ENCODE measurements around the gene MDGA2.

The MDGA2 gene

GRCh38 chr14:47471075-47471474 lies 204.3 kb downstream of the MDGA2 start:
- DNase-seq = no peak

- DNase-seq = no peak
These were observed 208.5 kb downstream of the MDGA2 start for GRCh38 chr14:47466916-47467315.

GRCh38 chr14:47454025-47454424 lies 221.4 kb downstream of the MDGA2 start:
- DNase-seq = no peak

GRCh38 chr14:47447076-47447475 lies 228.3 kb downstream of the MDGA2 start:
- no peak for DNase-seq

GRCh38 chr14:47442211-47442610 lies 233.2 kb downstream of the MDGA2 start:
- no peak for DNase-seq

- DNase-seq = no peak
These were observed 235.5 kb downstream of the MDGA2 start for GRCh38 chr14:47439953-47440352.

- no peak for DNase-seq
These were observed 236.7 kb downstream of the MDGA2 start for GRCh38 chr14:47438650-47439140.

DNA sequence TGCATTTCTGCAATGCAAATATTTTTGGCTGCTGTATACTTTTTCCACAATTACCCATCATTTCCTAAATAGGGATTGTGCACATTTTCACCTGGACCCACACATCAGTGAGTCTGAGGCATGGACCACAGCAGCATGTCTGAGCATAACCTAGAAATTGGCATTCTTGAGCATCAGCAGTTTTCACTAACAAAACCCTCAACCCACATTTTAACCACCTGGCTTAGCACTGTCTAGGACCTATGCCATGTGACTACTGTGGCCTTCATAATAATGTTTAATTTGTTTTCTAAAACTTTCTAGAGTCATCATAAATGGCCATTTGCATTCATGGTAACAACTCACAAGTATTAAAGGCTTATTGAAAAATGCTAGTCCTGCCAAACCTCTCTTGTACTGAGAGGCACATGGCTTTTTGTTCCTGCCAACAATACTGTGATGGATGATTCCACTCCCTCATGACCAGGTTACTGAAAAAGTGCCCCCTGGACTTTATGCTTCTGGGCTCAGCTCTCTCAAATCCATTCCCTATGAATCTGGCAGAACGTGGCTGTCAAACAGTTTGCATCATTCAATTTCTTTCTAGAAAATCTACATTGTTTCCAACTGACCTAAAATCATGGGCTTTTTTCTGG lies 240.0 kb downstream of the MDGA2 start:
- no peak for DNase-seq

GRCh38 chr14:47427629-47428028 lies 247.8 kb downstream of the MDGA2 start:
- no peak for DNase-seq

GRCh38 chr14:47425302-47425701 lies 250.1 kb downstream of the MDGA2 start:
- no peak for DNase-seq

- no peak for DNase-seq
These were observed 253.2 kb downstream of the MDGA2 start for GRCh38 chr14:47422191-47422590.

DNA sequence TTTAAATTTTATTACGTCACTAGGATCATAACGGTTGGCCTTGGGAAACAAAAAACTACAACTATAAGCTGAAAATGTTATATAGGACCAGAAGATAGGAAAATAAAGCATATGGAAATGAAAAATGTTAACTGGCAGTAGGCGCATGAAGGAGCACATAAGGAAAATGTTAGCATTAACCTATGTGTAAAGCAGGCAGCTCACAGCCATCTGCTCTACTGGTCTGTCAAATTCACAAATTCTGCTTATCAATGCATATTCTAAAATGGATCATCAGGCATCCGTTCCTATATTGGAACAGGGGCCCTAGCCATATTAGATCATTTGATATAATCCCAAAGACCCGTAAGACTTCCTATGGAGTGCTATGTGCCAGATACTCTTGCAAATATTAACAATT lies 263.9 kb downstream of the MDGA2 start:
- no peak for DNase-seq

DNA sequence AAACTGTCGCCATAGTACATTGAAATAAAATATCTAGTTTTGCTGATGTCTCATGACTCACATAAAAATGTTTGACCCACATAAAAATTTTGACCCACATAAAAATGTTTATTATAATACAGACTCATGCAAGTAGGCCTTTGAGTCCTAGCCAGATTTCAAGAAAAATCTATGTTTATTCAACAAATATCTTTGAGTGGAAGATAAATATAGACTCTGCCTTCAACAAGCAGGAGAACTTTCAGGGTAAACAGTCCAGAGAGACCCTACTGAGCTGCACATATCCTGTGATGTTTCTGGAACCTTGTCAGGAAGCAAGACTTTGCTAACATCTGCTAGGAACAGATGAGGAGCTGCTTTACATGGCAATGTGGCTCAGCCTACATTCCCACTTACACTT lies 283.1 kb downstream of the MDGA2 start:
- no peak for DNase-seq

- DNase-seq = no peak
These were observed 284.4 kb downstream of the MDGA2 start for GRCh38 chr14:47390831-47391504.

DNA sequence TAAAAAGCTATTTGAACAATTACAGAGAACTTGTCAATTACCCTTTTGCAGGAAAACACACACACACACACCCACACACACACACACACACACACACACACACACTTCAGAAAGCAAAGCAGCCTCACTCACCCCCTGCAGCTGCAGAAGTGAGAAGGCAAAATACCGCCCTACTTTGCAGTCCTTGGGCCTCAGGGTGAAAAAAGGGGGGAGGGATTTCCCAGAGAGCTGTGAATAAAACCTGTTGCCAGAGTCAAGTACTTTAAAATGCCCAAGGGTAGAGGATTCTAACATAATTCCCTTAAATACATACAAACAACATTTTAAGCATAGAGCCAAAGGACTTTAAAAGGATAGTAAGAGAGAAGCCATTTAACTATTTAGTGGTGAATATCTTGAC lies 285.9 kb downstream of the MDGA2 start:
- DNase-seq = no peak

- DNase-seq = no peak
These were observed 309.4 kb downstream of the MDGA2 start for GRCh38 chr14:47366006-47366405.

- DNase-seq = no peak
These were observed 310.2 kb downstream of the MDGA2 start for GRCh38 chr14:47365233-47365632.

GRCh38 chr14:47353186-47353585 lies 322.2 kb downstream of the MDGA2 start:
- no peak for DNase-seq

DNA sequence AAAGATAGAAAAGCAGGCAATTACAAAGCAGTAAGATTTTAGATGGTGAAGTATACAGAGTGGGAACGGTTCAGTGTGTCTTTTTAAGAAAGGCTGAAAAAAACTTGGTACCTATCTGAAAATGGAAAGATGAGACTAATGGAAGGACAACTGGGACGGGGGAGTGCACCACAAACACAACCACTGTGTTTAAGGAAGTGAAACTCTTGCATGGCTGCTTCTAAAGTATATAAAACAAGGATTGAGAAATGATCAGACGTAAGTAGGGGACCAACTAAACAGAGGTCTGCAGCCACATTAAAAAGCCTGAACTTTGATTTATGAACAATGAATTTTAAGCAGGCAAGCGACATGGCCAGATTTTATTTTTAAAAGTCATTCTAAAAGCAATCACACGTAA lies 328.6 kb downstream of the MDGA2 start:
- DNase-seq = no peak

DNA sequence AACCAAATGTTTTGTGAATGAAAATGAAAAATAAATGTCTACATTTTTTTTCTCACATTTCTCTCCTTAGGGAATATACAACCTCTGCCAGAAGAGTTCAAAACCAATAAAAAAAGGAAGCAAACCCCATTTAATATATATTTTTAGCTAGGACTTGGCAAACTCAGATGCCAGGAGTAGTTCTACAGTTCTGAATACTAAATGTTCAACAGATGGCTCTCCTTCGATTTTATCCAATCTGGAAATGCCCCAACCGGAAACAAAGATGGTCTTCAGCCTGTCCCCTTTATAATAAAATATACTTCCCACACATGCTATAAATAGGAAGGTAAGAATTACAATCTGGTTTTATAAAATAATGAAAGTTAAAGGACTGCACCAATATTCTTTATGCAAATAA lies 330.4 kb downstream of the MDGA2 start:
- DNase-seq = no peak

- DNase-seq = no peak
These were observed 342.5 kb downstream of the MDGA2 start for GRCh38 chr14:47332939-47333338.

DNA sequence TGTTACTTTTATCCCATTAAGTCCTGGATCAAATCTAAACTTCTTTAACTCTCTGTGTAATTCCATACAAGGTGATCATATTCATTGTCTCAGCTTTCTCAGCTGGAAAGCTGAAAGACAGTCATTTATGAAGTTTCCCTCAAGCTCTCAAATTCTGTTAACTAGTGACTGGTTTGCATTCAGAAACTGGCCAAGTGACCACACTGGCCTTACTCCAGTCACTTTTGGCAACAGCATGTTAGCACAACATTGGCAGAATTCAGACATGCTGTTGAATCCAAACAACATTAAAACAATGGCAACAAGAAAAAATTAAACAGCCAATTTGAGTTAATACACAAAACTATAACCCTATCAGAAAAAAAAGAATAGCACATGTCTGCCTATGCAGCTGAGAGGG lies 343.3 kb downstream of the MDGA2 start:
- DNase-seq = no peak

DNA sequence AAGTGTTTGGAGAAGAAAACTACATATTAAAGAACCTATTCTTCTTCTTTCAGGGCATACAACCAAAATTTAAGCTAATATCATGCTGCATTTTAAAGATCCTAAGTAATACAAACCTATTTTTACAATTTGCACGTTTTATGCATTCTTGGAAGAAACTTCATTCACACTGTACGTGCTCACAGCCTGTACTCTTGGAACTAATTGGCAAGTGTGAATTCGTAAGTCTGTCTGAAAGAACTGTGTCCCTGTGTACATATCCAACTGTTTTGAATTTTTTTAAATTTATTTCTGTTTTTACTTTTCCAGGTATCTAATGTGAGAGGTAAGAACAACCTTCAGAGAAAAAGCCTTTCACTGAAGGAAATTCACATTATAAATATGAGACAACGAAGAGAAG lies 347.0 kb downstream of the MDGA2 start:
- no peak for DNase-seq

DNA sequence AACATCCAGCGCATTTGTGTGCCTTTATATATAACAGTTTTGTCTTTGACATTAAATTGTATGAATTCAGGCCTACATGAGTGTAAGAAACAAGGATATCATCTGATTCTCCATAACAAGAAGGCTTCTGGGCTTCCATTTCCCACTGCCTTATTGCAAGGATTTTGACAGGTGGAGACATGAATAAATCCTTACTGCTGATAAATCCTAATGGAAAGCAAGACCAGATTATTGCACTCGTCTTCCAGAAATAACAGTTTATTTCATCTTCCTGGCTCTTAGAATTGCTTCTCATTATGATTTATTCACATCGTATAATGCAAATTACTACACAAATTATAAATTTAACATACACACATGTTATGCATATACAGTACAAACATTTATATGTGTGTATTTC lies 348.1 kb downstream of the MDGA2 start:
- DNase-seq = no peak

DNA sequence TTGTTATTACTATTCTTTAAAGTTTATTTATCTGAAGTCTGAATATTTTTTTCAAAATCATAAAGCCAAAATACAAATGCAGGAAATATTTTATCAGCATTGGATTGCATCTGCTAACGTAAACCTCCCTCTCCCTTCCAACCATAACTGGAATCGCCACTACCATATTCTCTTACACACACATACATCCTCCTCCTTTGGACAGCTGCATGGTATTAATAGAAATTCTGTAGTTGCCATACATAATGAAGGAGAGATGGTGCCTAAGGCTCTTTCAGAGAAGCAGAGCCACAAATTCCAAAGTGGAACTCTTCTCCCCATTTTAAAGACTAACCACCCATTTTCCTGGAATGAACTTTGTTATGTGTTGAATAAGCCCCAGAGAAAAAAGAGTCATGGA lies 352.7 kb downstream of the MDGA2 start:
- DNase-seq = no peak

Measured in DMS79 treated with DMSO at 0.1 percent for 48 hours (cell line).